Lower leg skin (tissue), 3 donors: ENCODE results near the gene PTGIS.

Experiments used
- POLR2A ChIP-seq, 2 donors: fragments of 450-650 bp; IDR thresholded peaks; one replicate each; pipeline ENCODE4 v1.6.1; 2016 to 2017; ENCODE audit warnings: antibody characterized with exemption in 2 of 2, mild to moderate bottlenecking in 1 of 2, moderate library complexity in 1 of 2
- TF ChIP-seq, protein P1 (sequence below), 3 donors: fragments of 450-650 bp; IDR thresholded peaks; one replicate each; pipeline ENCODE4 v1.5.1; 2016; ENCODE audit warnings: antibody characterized with exemption in 3 of 3, mild to moderate bottlenecking in 3 of 3, moderate library complexity in 2 of 3

DNA sequence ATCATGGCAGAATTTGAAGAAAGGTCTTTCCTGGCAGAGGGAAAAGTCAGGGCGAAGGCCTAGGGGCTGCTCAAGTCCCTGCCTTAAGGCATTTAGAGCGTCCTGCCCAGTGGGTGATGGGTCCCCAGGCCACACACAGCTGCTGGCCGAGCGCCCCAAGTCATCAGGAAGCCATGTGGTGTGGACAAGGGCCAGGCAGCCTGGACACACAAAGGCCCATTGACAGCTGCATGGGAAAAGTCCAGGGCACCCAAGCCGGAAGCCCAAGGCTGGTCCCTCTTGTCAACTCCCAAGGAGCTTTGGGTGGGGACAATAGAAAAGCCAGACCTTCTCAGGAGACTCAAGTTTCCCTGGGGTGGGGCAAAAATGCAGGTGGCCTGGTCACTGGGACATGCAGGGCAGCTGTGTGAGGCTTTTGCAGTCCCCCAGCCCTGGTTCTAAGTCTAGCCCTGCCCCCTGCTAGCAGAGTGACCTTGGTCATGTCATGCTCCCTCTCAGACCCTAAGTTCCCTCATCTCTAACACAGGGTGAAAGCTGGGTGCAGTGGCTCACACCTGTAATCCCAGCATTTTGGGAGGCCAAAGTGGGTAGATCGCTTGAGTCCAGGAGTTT, 44.3 kb upstream of the PTGIS start:
- TF ChIP-seq, protein P1, sequence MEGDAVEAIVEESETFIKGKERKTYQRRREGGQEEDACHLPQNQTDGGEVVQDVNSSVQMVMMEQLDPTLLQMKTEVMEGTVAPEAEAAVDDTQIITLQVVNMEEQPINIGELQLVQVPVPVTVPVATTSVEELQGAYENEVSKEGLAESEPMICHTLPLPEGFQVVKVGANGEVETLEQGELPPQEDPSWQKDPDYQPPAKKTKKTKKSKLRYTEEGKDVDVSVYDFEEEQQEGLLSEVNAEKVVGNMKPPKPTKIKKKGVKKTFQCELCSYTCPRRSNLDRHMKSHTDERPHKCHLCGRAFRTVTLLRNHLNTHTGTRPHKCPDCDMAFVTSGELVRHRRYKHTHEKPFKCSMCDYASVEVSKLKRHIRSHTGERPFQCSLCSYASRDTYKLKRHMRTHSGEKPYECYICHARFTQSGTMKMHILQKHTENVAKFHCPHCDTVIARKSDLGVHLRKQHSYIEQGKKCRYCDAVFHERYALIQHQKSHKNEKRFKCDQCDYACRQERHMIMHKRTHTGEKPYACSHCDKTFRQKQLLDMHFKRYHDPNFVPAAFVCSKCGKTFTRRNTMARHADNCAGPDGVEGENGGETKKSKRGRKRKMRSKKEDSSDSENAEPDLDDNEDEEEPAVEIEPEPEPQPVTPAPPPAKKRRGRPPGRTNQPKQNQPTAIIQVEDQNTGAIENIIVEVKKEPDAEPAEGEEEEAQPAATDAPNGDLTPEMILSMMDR (IDR thresholded peaks at IDR 0.05) = no peak
- no peak for TF ChIP-seq POLR2A (IDR thresholded peaks at IDR 0.05)
